Activated CD8-positive, alpha-beta T cell treated with anti-CD3 and anti-CD28 coated beads for 36 hours (primary cell): ENCODE data around the gene TMEM200C. TPM values are rescaled to one million over a fixed set of nuclear protein-coding genes. Genes with fewer than 3 reads are reported as not detected.

ENCODE experiments used
- ATAC-seq: fragments of 200-7000 bp; cut with Tn5 transposase; one replicate; pipeline ENCODE4 v1.10.0; 2021; ENCODE audit warnings: mild to moderate bottlenecking, moderate library complexity
- CTCF ChIA-PET: fragments of 350-600 bp; sonication (Branson Sonifier 250); formaldehyde crosslinking; loops from one replicate; lab custom pipeline; 2021; ENCODE audit warnings: antibody characterized with exemption; lab: Charles Lee
- POLR2A ChIA-PET: fragments of 350-600 bp; sonication (Branson Sonifier 250); formaldehyde crosslinking; loops from one replicate; lab custom pipeline; 2021; ENCODE audit warnings: antibody characterized with exemption; lab: Charles Lee
- DNase-seq: peaks from one replicate; pipeline ENCODE4 v3.0.0-alpha.2; 2020
- H3K27ac Mint-ChIP-seq: one replicate; pipeline ENCODE4 v1.8.0; 2021; ENCODE audit warnings: mild to moderate bottlenecking, mixed read lengths
- H3K27me3 Mint-ChIP-seq: one replicate; pipeline ENCODE4 v1.8.0; 2021; ENCODE audit warnings: mixed read lengths
- H3K36me3 Mint-ChIP-seq: one replicate; pipeline ENCODE4 v1.8.0; 2021; ENCODE audit warnings: low read depth, mixed read lengths
- H3K4me1 Mint-ChIP-seq: one replicate; pipeline ENCODE4 v1.8.0; 2021; ENCODE audit warnings: low read depth, mixed read lengths
- H3K4me3 Mint-ChIP-seq: one replicate; pipeline ENCODE4 v1.8.0; 2021; ENCODE audit warnings: mild to moderate bottlenecking, moderate library complexity, mixed read lengths
- H3K9me3 Mint-ChIP-seq: one replicate; pipeline ENCODE4 v1.8.0; 2021; ENCODE audit warnings: mixed read lengths
- CTCF ChIP-seq: fragments of 200-600 bp; IDR thresholded peaks from one replicate; pipeline ENCODE4 v1.8.0; 2022; ENCODE audit warnings: antibody characterized with exemption, mild to moderate bottlenecking
- intact Hi-C: fragments of 100-400 bp; cut with micrococcal nuclease; formaldehyde crosslinking; loops from one replicate; pipeline ENCODE4 v1.10.0; 2022
- total RNA-seq, 2 experiments: library from RNA; stranded (reverse); gene quantifications; one replicate each; pipeline ENCODE4 v1.2.3, GENCODE V29; 2021

The TMEM200C gene
- total RNA-seq, 2 experiments from 2014 or later, result not detected

GRCh38 chr18:5914951-5915350 is 19.6 kb upstream of the TMEM200C start:
- H3K27me3 Mint-ChIP-seq, result peaks cover 6% of the 10 kb centered on the region
- DNase-seq, result no peak
- ChIA-PET POLR2A (no interaction called here), CTCF (no interaction called here)
- ATAC-seq, result no peak
- H3K36me3 Mint-ChIP-seq, result no peaks in the 10 kb centered on the region
- intact Hi-C loops, result no loop called here
- H3K4me1 Mint-ChIP-seq, result no peaks in the 10 kb centered on the region
- no peak overlapping the region for H3K27ac Mint-ChIP-seq
- H3K4me3 Mint-ChIP-seq, result no peak overlapping the region
- H3K9me3 Mint-ChIP-seq, result no peaks in the 10 kb centered on the region
- TF ChIP-seq CTCF, result no peak

GRCh38 chr18:5914016-5914415 is 18.7 kb upstream of the TMEM200C start:
- POLR2A ChIA-PET, result no interaction called here
- no peaks in the 10 kb centered on the region for H3K36me3 Mint-ChIP-seq

GRCh38 chr18:5912566-5912965 is 17.2 kb upstream of the TMEM200C start:
- ATAC-seq (no peak), DNase-seq (no peak)
- Mint-ChIP-seq H3K4me1 (peaks cover 3% of the 10 kb centered on the region), H3K27me3 (peaks cover 6% of the 10 kb centered on the region), H3K36me3 (no peaks in the 10 kb centered on the region), H3K4me3 (no peak overlapping the region), H3K27ac (no peak overlapping the region), H3K9me3 (no peaks in the 10 kb centered on the region)
- no peak for TF ChIP-seq CTCF
- CTCF ChIA-PET, result interaction anchor here (1.8 kb wide), 1 partner anchor 22 kb away, joined by 6 read pairs; no protein-coding TSS in a partner anchor
- intact Hi-C loops, result no loop called here
- POLR2A ChIA-PET, result no interaction called here

More at GRCh38 chr18:5914016-5914415, 18.7 kb upstream of the TMEM200C start:
- DNase-seq (no peak), ATAC-seq (no peak)
- H3K4me3 Mint-ChIP-seq, result no peak overlapping the region
- H3K27ac Mint-ChIP-seq, result no peak overlapping the region
- H3K27me3 Mint-ChIP-seq, result peaks cover 6% of the 10 kb centered on the region
- intact Hi-C loops, result no loop called here
- peaks cover 2% of the 10 kb centered on the region for H3K4me1 Mint-ChIP-seq
- H3K9me3 Mint-ChIP-seq, result no peaks in the 10 kb centered on the region
- CTCF ChIA-PET, result interaction anchor here (1.4 kb wide), 1 partner anchor 23 kb away, joined by 3 read pairs; no protein-coding TSS in a partner anchor
- no peak for TF ChIP-seq CTCF

- no peaks in the 10 kb centered on the region for H3K9me3 Mint-ChIP-seq
Measured at GRCh38 chr18:5909125-5909524, 13.8 kb upstream of the TMEM200C start.

More at GRCh38 chr18:5909125-5909524, 13.8 kb upstream of the TMEM200C start:
- ChIA-PET POLR2A (no interaction called here), CTCF (interaction anchor here (1.9 kb wide), 1 partner anchor 18 kb away, joined by 10 read pairs; no protein-coding TSS in a partner anchor)
- TF ChIP-seq CTCF, result no peak
- DNase-seq (no peak), ATAC-seq (no peak)
- Mint-ChIP-seq H3K4me1 (peaks cover 3% of the 10 kb centered on the region), H3K27ac (no peak overlapping the region), H3K27me3 (peaks cover 14% of the 10 kb centered on the region), H3K4me3 (no peak overlapping the region), H3K36me3 (no peaks in the 10 kb centered on the region)
- intact Hi-C loops, result no loop called here
